H9 (cell line): Measurements from ENCODE around the gene CTR9. TPM values are rescaled to one million over a fixed set of nuclear protein-coding genes. Genes with fewer than 3 reads are reported as not detected.
"Not testable (repeated sequence)": the region's sequence is repeated elsewhere in the genome, so short reads cannot be mapped to it uniquely, and the experiment has no call there.

ENCODE experiments used
- DNase-seq: peaks from one replicate; pipeline ENCODE4 v3.0.0-alpha.2; 2017
- H2AFZ ChIP-seq: one replicate; pipeline ENCODE4 v1.6.1; 2013; ENCODE audit warnings: mild to moderate bottlenecking, low read length, control low read depth, moderate library complexity
- H2AK5ac ChIP-seq: 2 replicates; pipeline ENCODE4 v1.6.1; 2013; ENCODE audit warnings: low read length, control low read depth, mixed read lengths; ENCODE audit not compliant: insufficient read length
- H2BK120ac ChIP-seq: one replicate; pipeline ENCODE4 v1.6.1; 2013; ENCODE audit warnings: low read depth, mild to moderate bottlenecking, low read length, control low read depth, inconsistent platforms; ENCODE audit not compliant: poor library complexity, severe bottlenecking
- H2BK12ac ChIP-seq: 2 replicates; pipeline ENCODE4 v1.6.1; 2013; ENCODE audit warnings: low read length, control low read depth, mixed read lengths, low read depth; ENCODE audit not compliant: insufficient read length
- H2BK15ac ChIP-seq: 2 replicates; pipeline ENCODE4 v1.6.1; 2013; ENCODE audit warnings: low read depth, low read length, control low read depth
- H2BK20ac ChIP-seq: one replicate; pipeline ENCODE4 v1.6.1; 2013; ENCODE audit warnings: low read depth, mild to moderate bottlenecking, low read length, control low read depth, inconsistent platforms; ENCODE audit not compliant: poor library complexity, severe bottlenecking
- H2BK5ac ChIP-seq: 2 replicates; pipeline ENCODE4 v1.6.1; 2013; ENCODE audit warnings: low read length, control low read depth, mixed read lengths; ENCODE audit not compliant: insufficient read length
- H3K14ac ChIP-seq: 2 replicates; pipeline ENCODE4 v1.6.1; 2013; ENCODE audit warnings: low read length, control low read depth; ENCODE audit not compliant: insufficient read depth
- H3K18ac ChIP-seq: 2 replicates; pipeline ENCODE4 v1.6.1; 2013; ENCODE audit warnings: low read depth, mild to moderate bottlenecking, mixed read lengths, low read length, control low read depth; ENCODE audit not compliant: insufficient read length
- H3K23ac ChIP-seq: 2 replicates; pipeline ENCODE4 v1.6.1; 2013; ENCODE audit warnings: low read length, control low read depth, mixed read lengths, low read depth; ENCODE audit not compliant: insufficient read length
- H3K23me2 ChIP-seq: 2 replicates; pipeline ENCODE4 v1.6.1; 2013; ENCODE audit warnings: low read depth, mild to moderate bottlenecking, mixed read lengths, low read length, control low read depth; ENCODE audit not compliant: insufficient read length, poor library complexity, severe bottlenecking
- H3K27ac ChIP-seq: 2 replicates; pipeline ENCODE4 v1.5.1; 2013; ENCODE audit warnings: low read length, control low read depth, mixed read lengths, low read depth; ENCODE audit not compliant: insufficient read length
- H3K27me3 ChIP-seq: 2 replicates; pipeline ENCODE4 v1.6.1; 2013; ENCODE audit warnings: low read length, control low read depth, inconsistent platforms; ENCODE audit not compliant: insufficient read depth
- H3K4ac ChIP-seq: 2 replicates; pipeline ENCODE4 v1.6.1; 2013; ENCODE audit warnings: low read depth, mild to moderate bottlenecking, control low read depth, inconsistent platforms, low read length, moderate library complexity
- H3K4me1 ChIP-seq: 2 replicates; pipeline ENCODE4 v1.6.1; 2013; ENCODE audit warnings: low read length, control low read depth, inconsistent platforms; ENCODE audit not compliant: insufficient read depth
- H3K4me2 ChIP-seq: 2 replicates; pipeline ENCODE4 v1.6.1; 2013; ENCODE audit warnings: low read length, control low read depth, mixed read lengths; ENCODE audit not compliant: insufficient read length, insufficient read depth
- H3K56ac ChIP-seq: 2 replicates; pipeline ENCODE4 v1.6.1; 2013; ENCODE audit warnings: low read depth, mild to moderate bottlenecking, mixed read lengths, low read length, control low read depth; ENCODE audit not compliant: insufficient read length
- H3K79me1 ChIP-seq: 2 replicates; pipeline ENCODE4 v1.6.1; 2013; ENCODE audit warnings: low read depth, mild to moderate bottlenecking, moderate library complexity, low read length, control low read depth, inconsistent platforms; ENCODE audit not compliant: insufficient read depth, poor library complexity, severe bottlenecking
- H3K79me2 ChIP-seq: 2 replicates; pipeline ENCODE4 v1.6.1; 2013; ENCODE audit warnings: low read length, control low read depth, inconsistent platforms; ENCODE audit not compliant: insufficient read depth
- H3K9ac ChIP-seq: 2 replicates; pipeline ENCODE4 v1.6.1; 2013; ENCODE audit warnings: low read length, control low read depth, mixed read lengths; ENCODE audit not compliant: insufficient read length; ENCODE audit errors: extremely low read depth
- H3K9me3 ChIP-seq: one replicate; pipeline ENCODE4 v1.6.1; 2013; ENCODE audit warnings: low read depth, low read length, inconsistent platforms; ENCODE audit not compliant: control insufficient read depth
- H3T11ph ChIP-seq: one replicate; pipeline ENCODE4 v1.6.1; 2013; ENCODE audit warnings: mild to moderate bottlenecking, low read length, control low read depth, inconsistent platforms
- H4K20me1 ChIP-seq: one replicate; pipeline ENCODE4 v1.6.1; 2013; ENCODE audit not compliant: control insufficient read depth, insufficient read length, insufficient read depth
- H4K5ac ChIP-seq: 2 replicates; pipeline ENCODE4 v1.6.1; 2013; ENCODE audit warnings: low read depth, mild to moderate bottlenecking, mixed read lengths, low read length, control low read depth; ENCODE audit not compliant: insufficient read length
- H4K8ac ChIP-seq: replicated peaks from 2 replicates; pipeline ENCODE4 v1.6.1; 2013; ENCODE audit warnings: low read length, control low read depth, mixed read lengths, low read depth; ENCODE audit not compliant: insufficient read length
- H4K91ac ChIP-seq: 2 replicates; pipeline ENCODE4 v1.6.1; 2013; ENCODE audit warnings: low read depth, mild to moderate bottlenecking, moderate library complexity, mixed read lengths, low read length, control low read depth; ENCODE audit not compliant: insufficient read length
- H3K27ac Mint-ChIP-seq, 3 experiments: 2 replicates in 2 of 3; 3 replicates in 1 of 3; pipeline ENCODE4 v1.8.0; 2020 to 2021; ENCODE audit warnings: mixed read lengths in 3 of 3, mild to moderate bottlenecking in 1 of 3, moderate library complexity in 1 of 3
- H3K27me3 Mint-ChIP-seq: 2 replicates; pipeline ENCODE4 v1.8.0; 2021; ENCODE audit warnings: low read depth, mild to moderate bottlenecking, moderate library complexity, mixed read lengths
- H3K36me3 Mint-ChIP-seq, 3 experiments: 2 replicates in 2 of 3; 3 replicates in 1 of 3; pipeline ENCODE4 v1.8.0; 2020 to 2021; ENCODE audit warnings: low read depth in 3 of 3, mixed read lengths in 3 of 3; ENCODE audit not compliant: insufficient read depth in 1 of 3
- H3K4me1 Mint-ChIP-seq, 2 experiments: 2 replicates each; pipeline ENCODE4 v1.8.0; 2020; ENCODE audit warnings: mixed read lengths in 2 of 2
- H3K4me3 Mint-ChIP-seq, 2 experiments: 2 replicates in 1 of 2; 3 replicates in 1 of 2; pipeline ENCODE4 v1.8.0; 2020 to 2021; ENCODE audit warnings: mild to moderate bottlenecking in 2 of 2, mixed read lengths in 2 of 2, moderate library complexity in 1 of 2
- H3K9me3 Mint-ChIP-seq, 2 experiments: 2 replicates in 1 of 2; 3 replicates in 1 of 2; pipeline ENCODE4 v1.8.0; 2020; ENCODE audit warnings: mild to moderate bottlenecking in 2 of 2, mixed read lengths in 2 of 2, moderate library complexity in 1 of 2
- CTCF ChIP-seq: fragments of 200-600 bp; sonication (generic); conservative IDR thresholded peaks from 3 replicates; pipeline ENCODE4 v1.8.0; 2021; ENCODE audit warnings: antibody characterized with exemption, mild to moderate bottlenecking
- WGBS: extraction: QIAGEN DNeasy Blood & Tissue Kit; methylation state at CpG from one replicate; pipeline ENCODE4 v1.1.7; 2013; ENCODE audit warnings: missing lambda C conversion rate, low lambda C conversion rate, mixed read lengths; ENCODE audit not compliant: insufficient read length; ENCODE audit errors: extremely low coverage; 5-methylcytosine and 5-hydroxymethylcytosine counted together
- total RNA-seq: library from RNA; stranded (reverse); gene quantifications from 2 replicates; pipeline ENCODE4 v1.2.1, GENCODE V29; 2021

Gene CTR9
- total RNA-seq, 1 experiment from 2014 or later = 37.5 TPM

GRCh38 chr11:10818594-10818993 is 67.5 kb downstream of the CTR9 start:
- H3K4me3 Mint-ChIP-seq = no peak overlapping the region
- no peak overlapping the region for H3K14ac ChIP-seq
- H2BK20ac ChIP-seq = no peak overlapping the region
- H3K23ac ChIP-seq = no peak overlapping the region
- no peaks in the 10 kb centered on the region for H3K79me2 ChIP-seq
- no peak overlapping the region for H3K4me2 ChIP-seq
- no peak overlapping the region for H3K27ac ChIP-seq
- H4K5ac ChIP-seq = no peak overlapping the region
- no peak overlapping the region for H3K9ac ChIP-seq
- no peak overlapping the region for H4K8ac ChIP-seq
- H3K27ac Mint-ChIP-seq = no peak overlapping the region
- no peak overlapping the region for H2BK5ac ChIP-seq
- H3K9me3 ChIP-seq = no peaks in the 10 kb centered on the region
- H2BK120ac ChIP-seq = no peak overlapping the region
- H3K56ac ChIP-seq = no peak overlapping the region
- H3K9me3 Mint-ChIP-seq = no peaks in the 10 kb centered on the region
- no peaks in the 10 kb centered on the region for H3K4me1 ChIP-seq
- DNase-seq = no peak
- H3K79me1 ChIP-seq = no peaks in the 10 kb centered on the region
- H3T11ph ChIP-seq = no peak overlapping the region
- no peak overlapping the region for H3K18ac ChIP-seq
- H4K20me1 ChIP-seq = no peaks in the 10 kb centered on the region
- no peak overlapping the region for H2BK12ac ChIP-seq
- no peak overlapping the region for H3K4ac ChIP-seq
- no peak for TF ChIP-seq CTCF
- H3K27me3 ChIP-seq = no peaks in the 10 kb centered on the region
- no peaks in the 10 kb centered on the region for H3K23me2 ChIP-seq
- H2AFZ ChIP-seq = no peak overlapping the region
- H3K4me1 Mint-ChIP-seq = no peaks in the 10 kb centered on the region
- no peaks in the 10 kb centered on the region for H3K27me3 Mint-ChIP-seq
- H2AK5ac ChIP-seq = no peak overlapping the region
- H4K91ac ChIP-seq = no peak overlapping the region
- H2BK15ac ChIP-seq = no peak overlapping the region
- no CpG with 5 or more reads among the region's 1 CpG for WGBS
- no peaks in the 10 kb centered on the region for H3K36me3 Mint-ChIP-seq

- not testable (repeated sequence) for H4K91ac ChIP-seq, H2BK20ac ChIP-seq, H2BK120ac ChIP-seq, H3K4me1 ChIP-seq, H3K4ac ChIP-seq, H3K23ac ChIP-seq, H3K23me2 ChIP-seq, H3K36me3 Mint-ChIP-seq, H2BK12ac ChIP-seq, H4K20me1 ChIP-seq, H4K8ac ChIP-seq, DNase-seq, H3K9me3 Mint-ChIP-seq, H3T11ph ChIP-seq, H3K27me3 Mint-ChIP-seq, H3K27ac Mint-ChIP-seq, H3K4me2 ChIP-seq, H3K4me3 Mint-ChIP-seq, H3K18ac ChIP-seq, H3K79me2 ChIP-seq, H3K14ac ChIP-seq, H3K4me1 Mint-ChIP-seq, H2BK15ac ChIP-seq, H3K9me3 ChIP-seq, H3K27ac ChIP-seq, H4K5ac ChIP-seq, H2AK5ac ChIP-seq, H3K9ac ChIP-seq, H2AFZ ChIP-seq, H3K79me1 ChIP-seq, H2BK5ac ChIP-seq, H3K56ac ChIP-seq, H3K27me3 ChIP-seq
- no CpG with 5 or more reads among the region's 3 CpGs for WGBS
These were observed 71.4 kb downstream of the CTR9 start for GRCh38 chr11:10822491-10822890.
